ENCODE results near the gene ZNF672. TPM values are rescaled to one million over a fixed set of nuclear protein-coding genes. Genes with fewer than 3 reads are reported as not detected.

The ZNF672 gene
- total RNA-seq, 1 donor from 2014 or later, result 15.3 TPM

GRCh38 chr1:248811514-248812490, 26.2 kb upstream of the ZNF672 start:
- FAIRE-seq, result no peak
- peaks cover 12% of the 10 kb centered on the region for H3K36me3 ChIP-seq (ENCODE audit: control insufficient read depth, insufficient read depth, low read length)
- DNase-seq (ENCODE audit: low read depth), result no peak
- TF ChIP-seq, protein P1, sequence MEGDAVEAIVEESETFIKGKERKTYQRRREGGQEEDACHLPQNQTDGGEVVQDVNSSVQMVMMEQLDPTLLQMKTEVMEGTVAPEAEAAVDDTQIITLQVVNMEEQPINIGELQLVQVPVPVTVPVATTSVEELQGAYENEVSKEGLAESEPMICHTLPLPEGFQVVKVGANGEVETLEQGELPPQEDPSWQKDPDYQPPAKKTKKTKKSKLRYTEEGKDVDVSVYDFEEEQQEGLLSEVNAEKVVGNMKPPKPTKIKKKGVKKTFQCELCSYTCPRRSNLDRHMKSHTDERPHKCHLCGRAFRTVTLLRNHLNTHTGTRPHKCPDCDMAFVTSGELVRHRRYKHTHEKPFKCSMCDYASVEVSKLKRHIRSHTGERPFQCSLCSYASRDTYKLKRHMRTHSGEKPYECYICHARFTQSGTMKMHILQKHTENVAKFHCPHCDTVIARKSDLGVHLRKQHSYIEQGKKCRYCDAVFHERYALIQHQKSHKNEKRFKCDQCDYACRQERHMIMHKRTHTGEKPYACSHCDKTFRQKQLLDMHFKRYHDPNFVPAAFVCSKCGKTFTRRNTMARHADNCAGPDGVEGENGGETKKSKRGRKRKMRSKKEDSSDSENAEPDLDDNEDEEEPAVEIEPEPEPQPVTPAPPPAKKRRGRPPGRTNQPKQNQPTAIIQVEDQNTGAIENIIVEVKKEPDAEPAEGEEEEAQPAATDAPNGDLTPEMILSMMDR (IDR thresholded peaks at IDR 0.05; ENCODE audit: insufficient read depth, low read length, severe bottlenecking), result no peak
- H3K4me3 ChIP-seq (ENCODE audit: low read depth, low read length), result no peak overlapping the region
- H3K27me3 ChIP-seq (ENCODE audit: control insufficient read depth, insufficient read depth, low read length), result no peaks in the 10 kb centered on the region

- no peak for FAIRE-seq
- H3K4me3 ChIP-seq (ENCODE audit: low read depth, low read length), result no peak overlapping the region
- TF ChIP-seq, protein P1 (IDR thresholded peaks at IDR 0.05; ENCODE audit: insufficient read depth, low read length, severe bottlenecking), result no peak
- peaks cover 12% of the 10 kb centered on the region for H3K36me3 ChIP-seq (ENCODE audit: control insufficient read depth, insufficient read depth, low read length)
- H3K27me3 ChIP-seq (ENCODE audit: control insufficient read depth, insufficient read depth, low read length), result no peaks in the 10 kb centered on the region
- no peak for DNase-seq (ENCODE audit: low read depth)
Measured at GRCh38 chr1:248812736-248813425, 25.1 kb upstream of the ZNF672 start.

- Histone ChIP-seq H3K36me3 (ENCODE audit: control insufficient read depth, insufficient read depth, low read length) (peaks cover 12% of the 10 kb centered on the region), H3K27me3 (ENCODE audit: control insufficient read depth, insufficient read depth, low read length) (no peaks in the 10 kb centered on the region), H3K4me3 (ENCODE audit: low read depth, low read length) (no peak overlapping the region)
- DNase-seq (ENCODE audit: low read depth) (no peak), FAIRE-seq (no peak)
- TF ChIP-seq, protein P1 (IDR thresholded peaks at IDR 0.05; ENCODE audit: insufficient read depth, low read length, severe bottlenecking), result no peak
Measured at GRCh38 chr1:248813546-248813945, 24.5 kb upstream of the ZNF672 start.

- TF ChIP-seq, protein P1 (IDR thresholded peaks at IDR 0.05; ENCODE audit: insufficient read depth, low read length, severe bottlenecking), result no peak
- no peak for DNase-seq (ENCODE audit: low read depth)
Measured at GRCh38 chr1:248814351-248814750, 23.7 kb upstream of the ZNF672 start.

DNA sequence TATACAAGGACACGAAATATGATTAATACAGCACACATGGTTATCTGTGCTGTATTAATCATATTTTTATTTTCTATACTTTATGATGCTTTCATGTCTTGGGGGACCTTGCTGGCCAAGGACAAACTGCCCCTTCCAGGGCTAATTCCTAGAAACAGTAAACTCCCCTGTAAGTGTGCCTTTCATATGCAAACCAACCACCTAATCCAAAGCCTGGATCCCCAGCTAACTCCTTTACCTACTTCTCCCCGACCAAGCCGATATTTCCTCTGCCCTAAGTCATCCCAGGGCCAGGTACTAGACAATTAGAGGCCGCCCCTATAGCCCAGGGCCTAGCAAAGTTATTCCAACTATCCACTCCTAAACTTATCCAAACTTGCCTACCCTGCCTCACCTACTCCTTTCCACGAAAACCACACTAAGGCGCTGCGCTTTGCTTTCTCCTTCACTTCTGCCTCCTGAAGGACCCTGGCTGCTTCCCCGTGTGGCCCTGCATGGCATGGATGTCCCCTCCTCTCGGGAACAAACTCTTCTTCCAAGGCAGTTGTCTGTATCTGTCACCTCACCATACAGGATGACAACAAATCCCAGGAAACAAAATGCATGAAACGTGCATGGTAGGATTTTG, 22.5 kb upstream of the ZNF672 start:
- peaks cover 17% of the 10 kb centered on the region for H3K36me3 ChIP-seq (ENCODE audit: control insufficient read depth, insufficient read depth, low read length)
- no peak for FAIRE-seq

More at GRCh38 chr1:248814351-248814750, 23.7 kb upstream of the ZNF672 start:
- Histone ChIP-seq H3K36me3 (ENCODE audit: control insufficient read depth, insufficient read depth, low read length) (peaks cover 12% of the 10 kb centered on the region), H3K4me3 (ENCODE audit: low read depth, low read length) (no peak overlapping the region), H3K27me3 (ENCODE audit: control insufficient read depth, insufficient read depth, low read length) (no peaks in the 10 kb centered on the region)
- FAIRE-seq, result no peak

More for the DNA sequence above, 22.5 kb upstream of the ZNF672 start:
- Histone ChIP-seq H3K4me3 (ENCODE audit: low read depth, low read length) (no peak overlapping the region), H3K27me3 (ENCODE audit: control insufficient read depth, insufficient read depth, low read length) (no peaks in the 10 kb centered on the region)
- DNase-seq (ENCODE audit: low read depth), result no peak
- TF ChIP-seq, protein P1 (IDR thresholded peaks at IDR 0.05; ENCODE audit: insufficient read depth, low read length, severe bottlenecking), result no peak

Data from bronchial epithelial cell (primary cell).